H1 (cell line): ENCODE results near the gene FCAR. TPM values are rescaled to one million over a fixed set of nuclear protein-coding genes. Genes with fewer than 3 reads are reported as not detected.

Experiments
- CTCF ChIA-PET: fragments of 300-600 bp; sonication (Branson Sonifier 250); formaldehyde crosslinking; loops from one replicate; lab custom pipeline; 2021; ENCODE audit not compliant: partially characterized antibody; lab: Charles Lee
- POLR2A ChIA-PET: fragments of 300-600 bp; sonication (Branson Sonifier 250); formaldehyde crosslinking; loops from one replicate; lab custom pipeline; 2021; ENCODE audit warnings: inconsistent platforms; ENCODE audit not compliant: partially characterized antibody; lab: Charles Lee
- DNase-seq, 2 experiments: peaks; one replicate each; pipeline versions ENCODE4 v3.0.0 to v3.0.0-alpha.2; 2010 to 2022; ENCODE audit warnings: low spot score in 2 of 2, low read depth in 1 of 2, mixed read lengths in 1 of 2
- FAIRE-seq: peaks from 2 replicates; lab custom pipeline; 2011; peaks lifted over from hg19 to GRCh38; lab: Jason Lieb, UNC
- H2AFZ ChIP-seq: 2 replicates; pipeline ENCODE4 v1.8.1; 2012; ENCODE audit warnings: low read length, inconsistent platforms
- H2AK5ac ChIP-seq: 2 replicates; pipeline ENCODE4 v1.6.1; 2013; ENCODE audit warnings: low read depth, low read length
- H2BK120ac ChIP-seq: replicated peaks from 2 replicates; pipeline ENCODE3; 2013; ENCODE audit warnings: low read depth, low read length, inconsistent platforms
- H2BK12ac ChIP-seq: 2 replicates; pipeline ENCODE4 v1.6.1; 2013; ENCODE audit warnings: low read depth, low read length
- H2BK15ac ChIP-seq: 2 replicates; pipeline ENCODE4 v1.6.1; 2013; ENCODE audit warnings: low read length
- H2BK20ac ChIP-seq: 2 replicates; pipeline ENCODE4 v1.6.1; 2013; ENCODE audit warnings: low read length
- H2BK5ac ChIP-seq: 2 replicates; pipeline ENCODE4 v1.6.1; 2013; ENCODE audit warnings: low read depth, low read length
- H3K14ac ChIP-seq: 2 replicates; pipeline ENCODE4 v1.6.1; 2013; ENCODE audit warnings: inconsistent platforms; ENCODE audit not compliant: insufficient read length
- H3K18ac ChIP-seq: 2 replicates; pipeline ENCODE4 v1.6.1; 2013; ENCODE audit warnings: low read length; ENCODE audit errors: extremely low read depth
- H3K23ac ChIP-seq: 2 replicates; pipeline ENCODE4 v1.6.1; 2013; ENCODE audit warnings: inconsistent platforms; ENCODE audit not compliant: insufficient read length
- H3K23me2 ChIP-seq: 2 replicates; pipeline ENCODE4 v1.6.1; 2013; ENCODE audit warnings: low read depth, low read length
- H3K27ac ChIP-seq: 2 replicates; pipeline ENCODE4 v1.6.1; 2011; ENCODE audit warnings: low read depth, low read length, inconsistent platforms
- H3K27me3 ChIP-seq, 4 experiments: replicated peaks in 1 of 4; 1 replicate in 1 of 4; 2 replicates in 3 of 4; pipeline versions ENCODE4 v1.6.1 to v1.8.1; 2011 to 2013; ENCODE audit warnings: low read length in 3 of 4, mild to moderate bottlenecking in 3 of 4, inconsistent platforms in 2 of 4, mixed read lengths in 2 of 4, moderate library complexity in 1 of 4; ENCODE audit not compliant: control insufficient read depth in 3 of 4, insufficient read depth in 3 of 4; ENCODE audit errors: extremely low read depth in 1 of 4
- H3K36me3 ChIP-seq, 4 experiments: 2 replicates each; pipeline versions ENCODE4 v1.6.1 to v1.8.1; 2011 to 2013; ENCODE audit warnings: mild to moderate bottlenecking in 4 of 4, low read length in 3 of 4, moderate library complexity in 2 of 4, control low read depth in 1 of 4, inconsistent platforms in 1 of 4; ENCODE audit not compliant: insufficient read depth in 4 of 4, control insufficient read depth in 2 of 4
- H3K4ac ChIP-seq: replicated peaks from 2 replicates; pipeline ENCODE3; 2013; ENCODE audit warnings: low read length, low read depth, mixed read lengths, inconsistent platforms; ENCODE audit not compliant: insufficient read length
- H3K4me1 ChIP-seq, 4 experiments: replicated peaks in 1 of 4; 1 replicate in 1 of 4; 2 replicates in 3 of 4; pipeline versions ENCODE4 v1.6.1 to v1.8.1; 2011 to 2013; ENCODE audit warnings: low read length in 3 of 4, inconsistent platforms in 2 of 4, mixed read lengths in 1 of 4; ENCODE audit not compliant: insufficient read depth in 4 of 4, control insufficient read depth in 3 of 4
- H3K4me2 ChIP-seq, 2 experiments: 2 replicates each; pipeline versions ENCODE4 v1.6.1 to v1.8.1; 2011 to 2013; ENCODE audit warnings: low read depth in 2 of 2, low read length in 2 of 2, control low read depth in 1 of 2, inconsistent platforms in 1 of 2, mild to moderate bottlenecking in 1 of 2; ENCODE audit not compliant: insufficient read depth in 1 of 2
- H3K4me3 ChIP-seq, 4 experiments: fragments of 200-600, 300-600 bp in 1 of 4; sonication (generic), shearing (Covaris generic), sonication (Bioruptor Twin) in 1 of 4; 2 replicates each; pipeline versions ENCODE4 v1.5.1 to v1.8.1; 2011 to 2016; ENCODE audit warnings: low read length in 4 of 4, low read depth in 3 of 4, control low read depth in 2 of 4, inconsistent platforms in 2 of 4, mild to moderate bottlenecking in 2 of 4, mixed read lengths in 1 of 4, moderate library complexity in 1 of 4; ENCODE audit not compliant: insufficient read depth in 2 of 4; ENCODE audit errors: extremely low read depth in 1 of 4
- H3K56ac ChIP-seq: replicated peaks from 2 replicates; pipeline ENCODE3; 2013; ENCODE audit warnings: low read depth, mild to moderate bottlenecking, mixed read lengths, low read length, inconsistent platforms; ENCODE audit not compliant: insufficient read length
- H3K79me1 ChIP-seq: 2 replicates; pipeline ENCODE4 v1.6.1; 2013; ENCODE audit warnings: low read depth, low read length, control low read depth
- H3K79me2 ChIP-seq, 2 experiments: 2 replicates each; pipeline versions ENCODE4 v1.6.1 to v1.8.1; 2012 to 2013; ENCODE audit warnings: low read length in 2 of 2, mild to moderate bottlenecking in 2 of 2, inconsistent platforms in 1 of 2; ENCODE audit not compliant: insufficient read depth in 2 of 2, control insufficient read depth in 1 of 2
- H3K9ac ChIP-seq, 4 experiments: replicated peaks in 1 of 4; 1 replicate in 1 of 4; 2 replicates in 3 of 4; pipeline versions ENCODE4 v1.6.1 to v1.8.1; 2011 to 2013; ENCODE audit warnings: low read depth in 3 of 4, low read length in 3 of 4, control low read depth in 2 of 4, mild to moderate bottlenecking in 2 of 4, moderate library complexity in 2 of 4, inconsistent platforms in 1 of 4; ENCODE audit errors: extremely low read depth in 1 of 4
- H3K9me3 ChIP-seq, 2 experiments: 2 replicates each; pipeline versions ENCODE4 v1.6.1 to v1.8.1; 2012 to 2013; ENCODE audit warnings: mild to moderate bottlenecking in 2 of 2, moderate library complexity in 2 of 2, control low read depth in 1 of 2, inconsistent platforms in 1 of 2, low read depth in 1 of 2, low read length in 1 of 2, mixed read lengths in 1 of 2; ENCODE audit not compliant: insufficient read depth in 2 of 2
- H4K20me1 ChIP-seq, 2 experiments: replicated peaks in 1 of 2; 2 replicates each; pipeline versions ENCODE3 to v1.8.1; 2011 to 2013; ENCODE audit warnings: inconsistent platforms in 2 of 2, low read length in 2 of 2, mild to moderate bottlenecking in 1 of 2; ENCODE audit not compliant: insufficient read depth in 2 of 2, control insufficient read depth in 1 of 2
- H4K5ac ChIP-seq: 2 replicates; pipeline ENCODE4 v1.6.1; 2013; ENCODE audit warnings: low read length, low read depth, mixed read lengths, inconsistent platforms; ENCODE audit not compliant: insufficient read length
- H4K8ac ChIP-seq: 2 replicates; pipeline ENCODE4 v1.8.0; 2013; ENCODE audit warnings: mild to moderate bottlenecking, moderate library complexity, low read length, inconsistent platforms; ENCODE audit not compliant: insufficient read depth; ENCODE audit errors: extremely low read depth
- H4K91ac ChIP-seq: replicated peaks from 2 replicates; pipeline ENCODE3; 2013; ENCODE audit warnings: low read length, mixed read lengths, inconsistent platforms; ENCODE audit not compliant: insufficient read length
- BACH1 ChIP-seq: IDR thresholded peaks from 2 replicates; pipeline ENCODE4 v1.6.1; 2012; ENCODE audit warnings: low read length, improper control_type of control experiment
- CREB1 ChIP-seq: IDR thresholded peaks from 2 replicates; pipeline ENCODE4 v1.6.1; 2012; ENCODE audit warnings: inconsistent platforms
- CTBP2 ChIP-seq: IDR thresholded peaks from 2 replicates; pipeline ENCODE4 v1.7.0; 2011; ENCODE audit warnings: borderline replicate concordance, mild to moderate bottlenecking, moderate library complexity, mixed read lengths, low read length; ENCODE audit not compliant: insufficient read depth, insufficient read length
- KDM4A ChIP-seq: IDR thresholded peaks from one replicate; pipeline ENCODE4 v1.7.1; 2012; ENCODE audit warnings: low read depth, mild to moderate bottlenecking, moderate library complexity, low read length, inconsistent platforms; ENCODE audit not compliant: severe bottlenecking
- SP4 ChIP-seq: IDR thresholded peaks from 2 replicates; pipeline ENCODE4 v1.6.1; 2012; ENCODE audit warnings: low read length, inconsistent platforms
- SUZ12 ChIP-seq: fragments of 200-600 bp; sonication (generic); IDR thresholded peaks from 2 replicates; pipeline ENCODE4 v1.6.1; 2012; ENCODE audit warnings: mild to moderate bottlenecking, inconsistent platforms, low read length, moderate library complexity, mixed read lengths
- WGBS, 2 experiments: shearing (Covaris generic) in 1 of 2; methylation state at CpG; one replicate each; pipeline versions ENCODE4 v1.1.6 to v1.1.7; 2013 to 2015; ENCODE audit warnings: low lambda C conversion rate in 2 of 2, mixed read lengths in 2 of 2, inconsistent platforms in 1 of 2, low coverage in 1 of 2, missing lambda C conversion rate in 1 of 2; ENCODE audit not compliant: insufficient replicate concordance in 2 of 2, insufficient coverage in 1 of 2, insufficient read length in 1 of 2; ENCODE audit errors: extremely low coverage in 1 of 2, missing lambda C conversion rate in 1 of 2; 5-methylcytosine and 5-hydroxymethylcytosine counted together
- polyA plus RNA-seq, 7 experiments: library from polyadenylated mRNA; depleted of rRNA in 3 of 7; stranded (reverse) in 5 of 7; unstranded in 2 of 7; fragments of >200 nt in 5 of 7; fragments of 200-250 nt in 2 of 7; gene quantifications; 1 replicate in 5 of 7; 2 replicates in 1 of 7; 4 replicates in 1 of 7; pipeline versions ENCODE4 v1.2.1 to v1.2.3, GENCODE V29; 2011 to 2013; ENCODE audit warnings: missing spikeins in 2 of 7, mixed read lengths in 2 of 7
- total RNA-seq: library from RNA; stranded (reverse); fragmentation: NEBNext Ultra II Directional; extraction: Animal tissue kit (Norgen Biotek cat#: 25700); gene quantifications from 2 replicates; pipeline ENCODE4 v1.2.1, GENCODE V29; 2021

Gene FCAR
- total and polyA plus RNA-seq, 2 of the 8 experiments (the other 6 are each of a cell fraction or from before 2014, with no cell fraction given): not detected

DNA sequence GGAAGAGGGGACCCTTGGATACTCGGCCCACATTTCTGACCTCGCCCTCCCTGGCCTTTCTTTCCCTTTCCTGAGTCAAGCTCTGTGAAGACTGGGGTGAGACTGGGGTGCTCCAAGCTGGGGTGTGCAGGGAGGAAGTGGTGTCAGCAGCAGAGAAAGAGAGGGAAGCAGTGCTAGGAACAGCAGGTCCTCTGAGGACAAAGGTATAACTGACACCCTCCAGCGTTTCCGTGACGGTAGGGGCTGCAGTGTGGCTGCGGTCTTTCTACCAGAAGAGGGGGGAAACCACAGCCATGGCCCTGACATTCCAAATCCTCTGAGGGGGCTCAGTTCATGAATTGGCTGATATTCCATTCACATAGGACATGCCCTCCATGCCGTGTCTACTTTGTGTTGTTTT lies 22.7 kb upstream of the FCAR start:
- POLR2A ChIA-PET: no interaction called here

More for the DNA sequence above, 22.7 kb upstream of the FCAR start:
- H2AK5ac ChIP-seq: no peak overlapping the region
- H3K4me1 ChIP-seq: no peaks in the 10 kb centered on the region
- no peak overlapping the region for H4K5ac ChIP-seq
- H2BK12ac ChIP-seq: no peak overlapping the region
- H3K4me3 ChIP-seq: no peak overlapping the region
- H3K36me3 ChIP-seq: no peaks in the 10 kb centered on the region
- no peak overlapping the region for H3K18ac ChIP-seq
- CTCF ChIA-PET: no interaction called here
- no peak overlapping the region for H3K4ac ChIP-seq
- DNase-seq (no peak), FAIRE-seq (no peak)
- no peak overlapping the region for H2BK15ac ChIP-seq
- H3K23ac ChIP-seq: no peak overlapping the region
- H4K91ac ChIP-seq: no peak overlapping the region
- H3K79me1 ChIP-seq: no peaks in the 10 kb centered on the region
- H4K20me1 ChIP-seq: no peaks in the 10 kb centered on the region
- no peak overlapping the region for H3K4me2 ChIP-seq
- H3K27ac ChIP-seq: no peak overlapping the region
- H3K56ac ChIP-seq: no peak overlapping the region
- no peak overlapping the region for H4K8ac ChIP-seq
- no peaks in the 10 kb centered on the region for H3K79me2 ChIP-seq
- no peak overlapping the region for H2BK5ac ChIP-seq
- H3K9ac ChIP-seq: no peak overlapping the region
- WGBS, 2 experiments: 82% methylated on average over 7 of the region's 7 CpGs; no CpG with 5 or more reads in 1 of the 2 experiments
- H2AFZ ChIP-seq: no peak overlapping the region
- no peak overlapping the region for H2BK120ac ChIP-seq
- TF ChIP-seq BACH1: no peak
- no peak for TF ChIP-seq SUZ12
- TF ChIP-seq CTBP2: no peak
- no peak for TF ChIP-seq KDM4A
- TF ChIP-seq SP4: no peak
- no peak for TF ChIP-seq CREB1
- H3K27me3 ChIP-seq: no peaks in the 10 kb centered on the region; a peak in 1 of 7 replicates
- H3K14ac ChIP-seq: no peak overlapping the region
- H2BK20ac ChIP-seq: no peak overlapping the region
- peaks cover 59 to 75% of the 10 kb centered on the region in 2 experiments for H3K9me3 ChIP-seq
- H3K23me2 ChIP-seq: no peaks in the 10 kb centered on the region
